Measurements from ENCODE around the gene USP47. TPM values are rescaled to one million over a fixed set of nuclear protein-coding genes. Genes with fewer than 3 reads are reported as not detected.

The USP47 gene
- total RNA-seq, 3 donors from 2014 or later: 82.9 to 118 (median 100.0) TPM

DNA sequence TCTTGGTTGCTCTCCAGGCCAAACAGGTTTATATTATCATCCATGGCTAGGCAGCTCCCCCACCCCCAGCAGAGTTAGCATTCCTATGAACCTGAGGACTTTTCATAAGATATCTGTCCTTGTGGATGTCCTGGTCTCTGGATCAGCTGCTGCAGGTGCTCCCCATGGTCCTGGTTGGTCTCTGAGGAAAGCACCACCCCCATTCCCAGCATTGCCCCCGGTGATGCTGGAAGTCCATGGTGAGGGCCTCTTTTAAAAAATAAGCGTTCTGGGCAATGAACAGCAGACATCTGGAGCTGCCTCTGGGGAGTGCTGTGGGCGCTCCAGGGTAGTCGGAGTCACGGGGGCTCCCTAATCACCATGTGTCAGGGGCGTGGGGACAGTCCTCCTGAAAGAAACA lies 140.1 kb downstream of the USP47 start:
- TF ChIP-seq, protein P1, sequence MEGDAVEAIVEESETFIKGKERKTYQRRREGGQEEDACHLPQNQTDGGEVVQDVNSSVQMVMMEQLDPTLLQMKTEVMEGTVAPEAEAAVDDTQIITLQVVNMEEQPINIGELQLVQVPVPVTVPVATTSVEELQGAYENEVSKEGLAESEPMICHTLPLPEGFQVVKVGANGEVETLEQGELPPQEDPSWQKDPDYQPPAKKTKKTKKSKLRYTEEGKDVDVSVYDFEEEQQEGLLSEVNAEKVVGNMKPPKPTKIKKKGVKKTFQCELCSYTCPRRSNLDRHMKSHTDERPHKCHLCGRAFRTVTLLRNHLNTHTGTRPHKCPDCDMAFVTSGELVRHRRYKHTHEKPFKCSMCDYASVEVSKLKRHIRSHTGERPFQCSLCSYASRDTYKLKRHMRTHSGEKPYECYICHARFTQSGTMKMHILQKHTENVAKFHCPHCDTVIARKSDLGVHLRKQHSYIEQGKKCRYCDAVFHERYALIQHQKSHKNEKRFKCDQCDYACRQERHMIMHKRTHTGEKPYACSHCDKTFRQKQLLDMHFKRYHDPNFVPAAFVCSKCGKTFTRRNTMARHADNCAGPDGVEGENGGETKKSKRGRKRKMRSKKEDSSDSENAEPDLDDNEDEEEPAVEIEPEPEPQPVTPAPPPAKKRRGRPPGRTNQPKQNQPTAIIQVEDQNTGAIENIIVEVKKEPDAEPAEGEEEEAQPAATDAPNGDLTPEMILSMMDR (IDR thresholded peaks at IDR 0.05): no peak
- no peak for TF ChIP-seq POLR2AphosphoS5 (IDR thresholded peaks at IDR 0.05)
- no peak for TF ChIP-seq POLR2A (IDR thresholded peaks at IDR 0.05)
- Histone ChIP-seq H3K4me1 (peaks cover 14 to 20% of the 10 kb centered on the region in 2 donors), H3K36me3 (no peaks in the 10 kb centered on the region), H3K9me3 (no peaks in the 10 kb centered on the region), H3K27ac (peak overlapping the region in 1 of 2 donors; percentile 21), H3K4me3 (no peak overlapping the region), H3K27me3 (no peaks in the 10 kb centered on the region)
- intact Hi-C loops (cut with DNase I; ENCODE audit: low total_unique reads): no loop called here
- DNase-seq (ENCODE audit: low spot score in 2 of 2): no peak

DNA sequence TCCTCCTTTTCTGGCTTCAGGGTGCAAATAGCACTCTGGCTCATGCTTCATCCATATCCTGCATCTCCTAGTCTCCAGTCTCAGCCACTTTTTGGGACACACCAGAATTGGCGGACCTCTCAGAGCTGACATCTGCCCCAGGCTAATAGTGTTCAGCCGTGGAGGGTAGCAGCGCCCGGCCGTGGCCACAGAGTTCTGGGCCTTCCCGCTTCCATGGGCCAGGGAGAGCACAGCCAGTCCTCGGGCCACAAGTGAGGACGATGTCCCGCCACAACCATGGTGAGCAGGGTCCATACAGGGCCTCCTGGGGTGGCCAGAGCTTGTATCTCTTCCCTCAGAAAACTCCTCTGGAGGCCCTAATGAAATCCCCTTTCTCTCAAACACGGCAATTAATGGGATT lies 140.7 kb downstream of the USP47 start:
- TF ChIP-seq POLR2A (IDR thresholded peaks at IDR 0.05) (no peak), POLR2AphosphoS5 (IDR thresholded peaks at IDR 0.05) (no peak)
- TF ChIP-seq, protein P1 (IDR thresholded peaks at IDR 0.05): no peak
- intact Hi-C loops (cut with DNase I; ENCODE audit: low total_unique reads): no loop called here
- peak overlapping the region; percentile 25 to 45 for H3K27ac ChIP-seq
- H3K4me3 ChIP-seq: no peak overlapping the region
- H3K9me3 ChIP-seq: no peaks in the 10 kb centered on the region
- no peak for DNase-seq (ENCODE audit: low spot score in 2 of 2)
- no peaks in the 10 kb centered on the region for H3K27me3 ChIP-seq
- peaks cover 12 to 14% of the 10 kb centered on the region in 2 donors for H3K4me1 ChIP-seq
- H3K36me3 ChIP-seq: no peaks in the 10 kb centered on the region

DNA sequence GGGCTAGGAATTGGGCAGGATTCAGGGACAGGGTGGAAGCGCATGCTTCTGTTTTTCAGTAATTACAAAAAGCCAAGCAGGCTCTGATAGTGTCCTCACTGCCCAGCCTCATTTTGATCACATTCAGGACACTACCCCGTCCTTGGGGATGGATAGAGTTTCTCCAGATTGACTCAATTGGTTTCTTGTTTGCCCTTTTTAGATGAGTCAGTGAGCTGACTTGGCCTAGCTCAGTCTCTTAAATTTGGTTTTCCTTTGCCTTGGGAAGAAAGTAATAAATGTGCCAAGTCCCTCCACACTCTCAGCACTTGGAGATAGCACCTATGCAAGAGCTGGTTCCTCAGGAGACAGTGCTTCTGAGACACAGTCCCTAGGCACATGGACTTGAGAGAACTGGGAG lies 141.2 kb downstream of the USP47 start:
- TF ChIP-seq, protein P1 (IDR thresholded peaks at IDR 0.05): no peak
- no peak for TF ChIP-seq POLR2A (IDR thresholded peaks at IDR 0.05)
- no peak for TF ChIP-seq POLR2AphosphoS5 (IDR thresholded peaks at IDR 0.05)
- no peak overlapping the region for H3K4me3 ChIP-seq
- DNase-seq (ENCODE audit: low spot score in 2 of 2): no peak
- H3K36me3 ChIP-seq: no peaks in the 10 kb centered on the region
- H3K4me1 ChIP-seq: peaks cover 12 to 13% of the 10 kb centered on the region in 2 donors
- no peaks in the 10 kb centered on the region for H3K27me3 ChIP-seq
- no peaks in the 10 kb centered on the region for H3K9me3 ChIP-seq
- H3K27ac ChIP-seq: peak overlapping the region in 1 of 2 donors; percentile 45
- intact Hi-C loops (cut with DNase I; ENCODE audit: low total_unique reads): no loop called here

DNA sequence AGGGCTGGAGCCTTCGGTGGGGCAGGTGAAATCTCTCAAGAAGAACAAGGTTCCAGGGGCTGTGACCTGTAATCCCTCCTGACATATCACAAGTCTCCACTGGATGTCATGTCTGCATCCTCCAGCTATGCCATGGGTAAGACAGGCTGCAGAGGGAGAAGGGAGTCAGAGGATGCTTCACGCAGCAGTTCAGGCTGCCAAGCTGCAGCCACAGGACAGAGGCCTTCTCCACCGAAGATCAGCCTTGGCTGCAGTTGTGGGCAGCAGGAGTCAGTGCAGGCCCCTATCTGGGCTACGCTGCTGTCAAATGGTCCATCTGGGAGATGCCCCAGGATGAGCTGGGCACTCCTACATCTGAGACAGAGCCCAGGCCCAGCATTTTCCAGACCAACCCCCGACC lies 141.7 kb downstream of the USP47 start:
- no peaks in the 10 kb centered on the region for H3K9me3 ChIP-seq
- no peak overlapping the region for H3K4me3 ChIP-seq
- no peaks in the 10 kb centered on the region for H3K36me3 ChIP-seq
- intact Hi-C loops (cut with DNase I; ENCODE audit: low total_unique reads): no loop called here
- DNase-seq (ENCODE audit: low spot score in 2 of 2): no peak
- H3K27ac ChIP-seq: no peak overlapping the region
- peaks cover 12 to 13% of the 10 kb centered on the region in 2 donors for H3K4me1 ChIP-seq
- H3K27me3 ChIP-seq: no peaks in the 10 kb centered on the region
- no peak for TF ChIP-seq POLR2AphosphoS5 (IDR thresholded peaks at IDR 0.05)
- TF ChIP-seq, protein P1 (IDR thresholded peaks at IDR 0.05): no peak

DNA sequence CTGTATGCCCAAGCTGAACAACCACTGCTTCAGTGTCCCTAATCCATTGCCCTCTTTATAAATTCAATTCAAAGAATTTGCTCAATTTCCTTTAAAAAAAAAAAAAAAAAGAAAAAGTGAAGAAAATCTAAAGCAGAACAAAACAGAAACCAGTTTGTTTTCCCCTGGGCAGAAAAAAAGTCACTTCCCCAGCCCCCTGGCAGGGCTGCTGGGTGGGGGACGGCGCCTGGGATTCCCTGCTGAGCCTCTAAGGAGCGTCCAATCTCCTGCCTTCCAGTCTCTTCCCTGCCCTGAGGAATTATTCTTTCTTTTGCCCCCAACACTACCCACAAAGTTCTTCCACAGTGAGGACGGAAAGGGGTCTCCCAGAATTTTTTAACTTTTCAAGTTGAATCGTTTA lies 142.8 kb downstream of the USP47 start:
- intact Hi-C loops (cut with DNase I; ENCODE audit: low total_unique reads): no loop called here
- TF ChIP-seq POLR2A (IDR thresholded peaks at IDR 0.05): no peak
- no peak for TF ChIP-seq POLR2AphosphoS5 (IDR thresholded peaks at IDR 0.05)
- TF ChIP-seq, protein P1 (IDR thresholded peaks at IDR 0.05): no peak
- no peaks in the 10 kb centered on the region for H3K36me3 ChIP-seq
- no peaks in the 10 kb centered on the region for H3K9me3 ChIP-seq
- H3K4me3 ChIP-seq: no peak overlapping the region
- H3K27me3 ChIP-seq: no peaks in the 10 kb centered on the region
- no peak for DNase-seq (ENCODE audit: low spot score in 2 of 2)
- H3K27ac ChIP-seq: no peak overlapping the region
- peaks cover 3 to 4% of the 10 kb centered on the region in 2 donors for H3K4me1 ChIP-seq
